ENCODE measurements around the gene TGM1.
A peak's percentile ranks its signal among the peaks of the same experiment; 100 is the strongest.
"Not testable (repeated sequence)": the region's sequence is repeated elsewhere in the genome, so short reads cannot be mapped to it uniquely, and the experiment has no call there.

The TGM1 gene

DNA sequence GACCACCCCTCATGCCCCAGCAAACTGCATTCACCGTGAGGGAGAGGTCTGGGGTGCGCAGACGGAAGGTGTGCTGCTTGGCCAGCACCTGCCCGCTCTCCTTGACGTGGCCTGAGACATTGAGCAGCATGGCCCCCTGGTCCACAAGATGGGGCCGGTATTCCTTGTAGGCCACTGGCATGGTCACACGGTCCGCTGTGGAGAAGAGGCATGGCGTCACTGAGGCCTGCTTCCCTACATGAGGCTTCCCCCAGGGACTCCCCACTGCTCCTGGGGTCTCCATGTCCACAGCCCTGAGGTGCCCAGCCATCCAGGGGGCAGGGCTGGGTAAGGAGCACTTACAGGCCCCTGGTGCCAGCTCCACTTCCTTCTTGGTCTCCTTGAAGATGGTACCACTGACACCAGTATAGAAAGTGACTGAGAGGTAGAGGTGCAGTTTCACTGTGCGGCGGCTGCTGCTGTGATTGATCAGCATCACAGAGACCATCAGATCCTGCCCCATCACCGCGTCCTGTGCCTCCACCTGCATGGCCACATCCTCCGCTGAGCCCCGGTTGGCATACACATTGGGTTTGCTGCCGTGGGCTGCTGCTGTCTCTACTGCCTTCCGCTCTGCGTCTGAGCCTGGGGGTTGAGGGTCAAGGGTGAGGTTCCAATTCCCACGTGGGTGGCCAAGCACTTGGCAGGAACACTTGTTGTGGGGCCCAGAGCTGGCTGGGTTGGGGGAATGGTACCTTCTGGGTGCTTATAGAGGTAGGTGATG is 8.2 kb downstream of the TGM1 start:
- no peak for DNase-seq (ENCODE audit: low spot score)

DNA sequence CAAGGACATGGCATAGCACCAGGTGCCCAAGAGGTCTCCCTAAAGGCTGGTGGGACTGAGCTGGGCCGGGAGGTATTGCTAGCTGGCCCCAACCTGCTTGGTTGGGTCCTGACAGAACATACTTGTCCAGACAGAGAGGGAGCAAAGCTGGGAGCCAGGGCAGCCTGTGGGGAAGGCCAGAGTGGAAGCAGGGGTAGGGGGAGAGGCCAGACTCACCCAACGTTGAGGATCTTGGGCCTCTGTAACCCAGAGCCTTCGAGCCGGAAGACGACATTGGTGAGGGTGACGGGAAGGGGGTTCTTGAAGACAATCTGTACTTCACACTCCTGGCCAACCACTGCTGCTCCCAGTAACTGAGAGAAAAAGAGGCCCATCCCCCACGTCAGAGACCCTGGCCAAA is 9.0 kb downstream of the TGM1 start:
- no peak for DNase-seq (ENCODE audit: low spot score)

DNA sequence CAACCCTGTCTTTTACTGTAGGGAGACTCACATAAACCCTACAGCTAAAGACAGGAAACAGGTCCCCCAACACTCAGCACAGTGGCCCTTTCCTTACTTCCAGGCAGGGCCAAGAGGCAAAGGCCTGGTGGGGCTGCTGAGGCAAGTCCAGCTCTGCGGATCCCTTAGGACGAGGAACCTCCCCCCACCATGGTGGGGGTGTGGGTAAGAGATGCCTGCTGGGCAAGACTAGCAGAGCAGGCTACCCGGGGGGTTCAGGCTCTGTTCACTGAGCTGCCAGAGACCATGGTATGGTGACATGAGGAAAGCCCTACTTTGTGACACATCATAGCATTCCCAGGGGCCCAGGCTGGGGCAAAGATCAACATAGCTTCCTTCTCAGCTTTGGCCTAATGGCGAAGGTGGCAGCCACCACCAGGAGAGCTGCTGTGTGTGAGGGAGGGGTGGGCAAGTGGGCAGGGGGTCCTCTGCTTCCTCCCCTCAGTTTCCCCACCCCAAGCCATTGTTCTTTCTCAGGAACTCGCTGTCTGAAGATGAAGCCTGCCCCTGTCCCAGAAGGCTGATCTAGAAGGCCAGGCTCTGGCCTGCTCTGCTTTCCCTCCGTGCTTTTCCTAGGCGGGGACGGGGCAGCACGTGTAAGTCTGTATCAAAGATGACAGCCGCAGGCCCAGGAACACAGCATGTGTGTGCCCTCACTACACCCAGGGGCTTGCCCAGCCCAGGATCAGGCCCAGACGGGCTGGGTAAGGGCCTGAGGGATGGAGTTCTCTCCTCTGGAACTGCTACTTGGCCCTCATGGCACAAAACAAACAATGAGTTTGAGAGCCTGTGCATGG is 10.5 kb downstream of the TGM1 start:
- DNase-seq (ENCODE audit: low spot score), result no peak

DNA sequence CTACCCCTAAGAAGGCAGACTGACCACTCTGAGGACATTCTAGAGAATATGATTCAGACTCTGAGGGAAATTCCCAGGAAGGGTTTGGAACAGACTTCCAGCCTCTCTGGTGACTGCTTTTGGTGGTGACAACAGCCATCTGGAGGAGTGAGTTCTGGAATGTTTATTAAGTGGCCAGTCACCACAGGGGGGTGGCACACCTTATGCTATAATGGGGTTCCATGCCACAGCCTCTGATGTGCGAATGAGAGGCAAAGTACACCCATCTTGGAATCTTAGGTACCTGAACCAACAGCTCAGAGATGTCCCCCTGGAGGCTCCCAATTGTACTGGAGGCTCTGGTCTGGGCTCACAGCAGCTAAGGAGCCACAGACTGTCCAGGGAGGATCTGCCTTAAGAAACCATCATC is 11.1 kb downstream of the TGM1 start:
- no peak for DNase-seq (ENCODE audit: low spot score)

DNA sequence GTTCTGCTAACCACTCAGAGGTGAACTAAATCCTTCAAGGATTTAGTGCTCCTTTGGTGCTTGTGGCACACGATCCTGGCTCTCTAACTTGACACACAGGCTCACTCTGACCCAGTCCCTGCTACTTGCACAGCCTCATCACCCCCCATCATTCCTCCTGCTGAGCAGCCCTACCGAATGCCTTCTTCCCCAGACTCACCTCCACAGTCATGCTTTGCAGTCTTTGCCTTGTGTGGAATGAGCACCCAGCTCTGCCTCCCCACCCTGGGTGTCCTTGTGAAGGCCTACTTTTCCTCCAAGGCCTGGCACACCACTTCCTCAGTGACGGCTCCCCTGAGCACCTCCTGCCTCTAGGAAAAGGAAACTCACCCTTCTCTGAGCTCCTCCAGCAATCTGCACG is 12.6 kb downstream of the TGM1 start:
- no peak for DNase-seq (ENCODE audit: low spot score)

DNA sequence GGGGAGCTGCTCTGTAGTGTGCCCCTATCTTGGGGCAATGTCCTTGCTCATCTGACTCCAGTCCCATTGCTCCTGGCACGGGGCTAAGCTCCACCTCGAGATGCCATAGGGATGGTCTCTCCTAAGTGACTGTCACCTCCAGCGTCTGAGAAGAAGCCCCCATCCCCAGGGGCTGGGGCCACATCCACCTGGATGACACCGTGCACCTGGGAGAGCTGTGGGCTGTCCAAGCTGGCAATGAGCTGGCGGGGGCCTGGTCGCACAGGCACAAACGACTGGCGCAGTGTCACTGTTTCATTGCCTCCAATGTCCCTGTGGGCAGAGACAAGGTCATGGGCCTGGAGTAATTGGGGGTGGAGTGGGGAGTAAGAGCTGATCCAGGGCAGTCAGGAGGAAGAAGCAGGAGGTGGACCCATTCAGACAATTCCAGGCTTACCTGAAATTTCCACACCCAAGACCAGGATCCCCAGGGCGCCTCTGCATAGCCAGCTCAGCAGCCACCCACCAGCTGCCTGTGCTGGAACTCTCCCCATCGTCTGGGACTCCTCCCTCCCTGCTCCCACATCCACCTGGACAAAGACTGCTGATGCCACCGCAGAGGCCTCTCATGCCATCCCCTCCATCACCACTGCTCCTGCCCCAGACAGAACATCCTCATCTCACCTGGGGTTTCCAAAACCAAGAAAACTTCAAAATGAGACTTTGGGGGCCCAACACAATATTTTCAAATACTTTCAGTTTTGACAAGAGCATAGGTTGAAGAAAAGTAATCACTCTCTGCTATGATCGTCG is 13.6 kb downstream of the TGM1 start:
- DNase-seq (ENCODE audit: low spot score), result no peak

DNA sequence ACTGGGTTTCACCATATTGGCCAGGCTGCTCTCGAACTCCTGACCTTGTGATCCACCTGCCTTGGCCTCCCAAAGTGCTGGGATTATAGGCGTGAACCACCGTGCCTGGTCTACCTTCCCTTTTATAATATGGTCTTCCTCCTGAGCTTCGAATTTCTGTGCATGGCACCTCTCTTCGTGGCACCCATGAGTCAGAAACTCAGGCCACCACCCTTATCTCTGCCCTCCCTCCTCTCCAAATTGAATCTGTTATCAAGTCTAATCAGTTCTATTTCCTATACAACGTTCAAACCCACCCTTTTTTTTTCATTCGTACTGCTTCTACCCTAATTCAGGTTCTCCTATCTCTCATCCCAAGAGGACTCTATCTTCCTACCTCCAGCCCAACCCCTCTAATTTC is 15.6 kb downstream of the TGM1 start:
- DNase-seq (ENCODE audit: low spot score), result no peak

GRCh38 chr14:24246765-24247212 is 16.2 kb downstream of the TGM1 start:
- DNase-seq (ENCODE audit: low spot score), result peak; percentile 48

DNA sequence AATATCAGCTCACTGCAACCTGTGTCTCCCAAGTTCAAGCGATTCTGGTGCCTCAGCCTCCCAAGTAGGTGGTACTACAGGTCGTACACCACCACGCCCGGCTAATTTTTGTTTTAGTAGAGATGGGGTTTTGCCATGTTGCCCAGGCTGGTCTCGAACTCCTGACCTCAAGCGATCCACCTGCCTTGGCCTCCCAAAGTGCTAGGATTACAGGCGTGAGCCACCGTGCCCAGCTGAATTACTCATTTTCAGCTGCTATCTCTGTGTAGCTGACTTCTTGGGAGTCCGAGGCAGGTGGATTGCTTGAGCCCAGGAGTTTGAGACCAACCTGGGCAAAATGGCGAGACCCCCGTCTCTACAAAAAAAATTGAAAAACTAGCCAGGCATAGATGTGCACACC is 17.6 kb downstream of the TGM1 start:
- DNase-seq (ENCODE audit: low spot score), result not testable (repeated sequence)

DNA sequence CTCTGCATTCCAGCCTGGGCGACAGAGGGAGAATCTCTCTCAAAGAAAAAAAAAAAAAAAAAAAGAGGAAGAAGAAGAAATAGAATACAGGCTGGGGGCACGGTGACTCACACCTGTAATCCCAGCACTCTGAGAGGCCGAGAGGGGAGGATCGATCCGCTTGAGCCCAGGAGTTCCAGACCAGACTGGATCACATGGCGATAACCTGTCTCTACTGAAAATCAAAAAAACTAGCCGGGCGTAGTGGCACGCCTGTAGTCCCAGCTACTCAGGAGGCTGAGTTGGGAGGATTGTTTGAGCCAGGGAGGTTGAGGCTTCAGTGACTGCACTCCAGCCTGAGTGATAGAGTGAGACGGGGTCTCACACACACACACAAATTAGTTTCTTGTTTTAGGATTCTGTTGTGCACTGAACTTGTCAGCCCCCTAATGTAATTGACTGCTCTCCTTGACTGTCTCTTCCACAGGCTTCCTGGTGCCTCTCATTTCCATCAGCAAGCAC is 19.6 kb downstream of the TGM1 start:
- no peak for DNase-seq (ENCODE audit: low spot score)

DNA sequence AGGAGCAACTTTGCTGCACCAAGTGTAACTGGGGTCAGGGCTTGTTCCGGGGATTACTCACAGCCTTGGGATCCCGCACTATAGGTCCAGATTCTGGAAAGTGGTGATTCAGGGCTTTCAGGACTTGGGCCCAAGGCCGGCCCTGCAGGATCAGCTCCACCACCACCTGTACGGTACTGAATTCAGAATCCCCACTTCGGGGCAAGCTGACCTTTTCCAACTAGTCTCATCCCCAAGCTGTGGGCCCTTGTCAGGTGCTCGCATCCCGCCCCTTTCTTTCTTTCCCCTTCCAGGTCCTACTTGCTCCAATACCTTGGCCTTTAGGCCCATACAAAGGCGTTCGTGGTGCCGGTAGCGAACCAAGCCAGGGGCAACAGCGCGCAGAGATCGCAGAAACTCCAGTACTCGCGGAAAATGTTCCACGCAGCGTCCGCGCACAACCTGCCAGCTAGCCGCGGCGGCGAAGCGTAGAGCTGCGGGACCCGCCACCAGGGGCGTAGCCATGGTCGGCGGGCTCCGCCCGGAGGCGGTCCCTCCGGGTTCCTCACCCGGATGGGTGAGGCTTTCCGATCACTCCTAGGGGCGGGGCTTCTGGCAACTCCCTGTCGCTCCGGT is 21.0 kb downstream of the TGM1 start:
- peak; percentile 93 for DNase-seq (ENCODE audit: low spot score)

GRCh38 chr14:24240110-24240918 is 22.7 kb downstream of the TGM1 start:
- no peak for DNase-seq (ENCODE audit: low spot score)

DNA sequence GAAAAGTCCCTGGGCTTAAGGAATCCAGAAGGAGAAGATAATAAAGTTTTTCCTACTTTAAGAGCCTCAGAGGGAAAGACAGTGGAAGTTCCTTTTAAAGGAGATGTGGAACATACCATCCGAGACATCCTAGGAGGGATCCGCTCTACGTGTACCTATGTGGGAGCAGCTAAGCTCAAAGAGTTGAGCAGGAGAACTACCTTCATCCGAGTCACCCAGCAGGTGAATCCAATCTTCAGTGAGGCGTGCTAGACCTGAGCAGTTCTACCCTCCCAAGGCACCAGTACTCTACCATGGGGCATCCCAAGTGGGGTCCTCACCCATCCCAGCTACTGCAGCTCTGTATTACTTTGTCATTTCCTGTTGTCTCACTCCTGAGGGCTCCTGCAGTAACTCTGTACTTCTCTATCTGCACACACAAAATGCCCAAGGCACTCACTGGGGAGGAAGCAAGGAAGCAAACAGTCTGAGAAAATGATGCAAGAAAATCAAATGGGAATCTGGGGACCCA is 24.4 kb downstream of the TGM1 start:
- no peak for DNase-seq (ENCODE audit: low spot score)

DNA sequence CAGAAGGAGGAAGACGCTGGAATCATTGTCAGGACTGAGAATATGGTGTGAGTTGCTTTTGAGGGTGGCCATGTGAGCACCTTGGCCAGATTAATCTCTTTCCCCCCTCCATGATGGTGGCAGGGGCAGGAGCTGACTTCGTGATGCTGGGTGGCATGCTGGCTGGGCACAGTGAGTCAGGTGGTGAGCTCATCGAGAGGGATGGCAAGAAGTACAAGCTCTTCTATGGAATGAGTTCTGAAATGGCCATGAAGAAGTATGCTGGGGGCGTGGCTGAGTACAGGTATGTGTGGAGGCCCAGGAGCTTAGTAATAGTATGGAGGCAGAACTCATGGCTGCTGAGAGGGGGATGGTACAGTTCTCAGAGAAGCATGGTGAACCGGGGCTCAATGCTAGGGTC is 24.9 kb downstream of the TGM1 start:
- DNase-seq (ENCODE audit: low spot score), result no peak

DNA sequence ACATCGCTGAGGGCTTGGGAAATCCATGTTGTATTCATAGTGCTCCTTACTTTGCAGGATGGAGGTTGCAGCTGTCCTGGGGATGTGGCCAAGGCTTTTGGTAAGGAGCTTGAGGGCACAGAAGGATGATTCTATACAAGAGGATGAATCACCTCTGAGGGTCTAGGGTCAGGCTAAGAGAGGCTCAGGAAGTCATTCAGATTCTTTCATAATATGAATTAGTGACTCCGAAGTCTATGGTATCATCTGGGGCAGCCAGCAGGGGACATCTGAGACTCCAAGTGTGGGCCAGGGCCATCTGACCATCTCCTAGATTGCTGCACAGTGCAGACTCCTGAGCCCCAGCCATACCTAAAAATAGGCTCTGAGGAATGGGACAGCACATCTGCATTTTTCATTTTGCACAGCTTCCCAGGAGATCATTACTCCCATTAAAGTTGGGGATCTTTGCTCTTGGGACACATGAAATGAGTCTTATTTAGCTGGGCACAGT is 25.5 kb downstream of the TGM1 start:
- DNase-seq (ENCODE audit: low spot score), result no peak

GRCh38 chr14:24236689-24237462 is 26.1 kb downstream of the TGM1 start:
- no peak for DNase-seq (ENCODE audit: low spot score)

GRCh38 chr14:24235804-24236688 is 26.9 kb downstream of the TGM1 start:
- DNase-seq (ENCODE audit: low spot score), result no peak

GRCh38 chr14:24234095-24235005 is 28.6 kb downstream of the TGM1 start:
- DNase-seq (ENCODE audit: low spot score), result no peak
